Nephron progenitor cell (in vitro differentiated cells): ENCODE measurements around the gene NMRK1.
A peak's percentile ranks its signal among the peaks of the same experiment; 100 is the strongest.

Experiments
- DNase-seq: peaks from one replicate; pipeline ENCODE4 v3.0.0; 2021
- H3K27ac Mint-ChIP-seq: 2 replicates; pipeline ENCODE4 v1.8.0; 2021; ENCODE audit warnings: mild to moderate bottlenecking, moderate library complexity, mixed read lengths
- H3K27me3 Mint-ChIP-seq: 2 replicates; pipeline ENCODE4 v1.8.0; 2021; ENCODE audit warnings: mild to moderate bottlenecking, low read depth, mixed read lengths; ENCODE audit not compliant: poor library complexity
- H3K36me3 Mint-ChIP-seq: 2 replicates; pipeline ENCODE4 v1.8.0; 2021; ENCODE audit warnings: low read depth, mixed read lengths
- H3K4me1 Mint-ChIP-seq: 2 replicates; pipeline ENCODE4 v1.8.0; 2021; ENCODE audit warnings: mixed read lengths
- H3K4me3 Mint-ChIP-seq: 2 replicates; pipeline ENCODE4 v1.8.0; 2021; ENCODE audit warnings: mild to moderate bottlenecking, moderate library complexity, mixed read lengths
- H3K9me3 Mint-ChIP-seq: 2 replicates; pipeline ENCODE4 v1.8.0; 2021; ENCODE audit warnings: mild to moderate bottlenecking, moderate library complexity, mixed read lengths
- TF ChIP-seq, protein P1 (sequence below): fragments of 200-600 bp; sonication (generic); IDR thresholded peaks from 2 replicates; pipeline ENCODE4 v1.5.0; 2021; ENCODE audit warnings: antibody characterized with exemption

NMRK1 gene

DNA sequence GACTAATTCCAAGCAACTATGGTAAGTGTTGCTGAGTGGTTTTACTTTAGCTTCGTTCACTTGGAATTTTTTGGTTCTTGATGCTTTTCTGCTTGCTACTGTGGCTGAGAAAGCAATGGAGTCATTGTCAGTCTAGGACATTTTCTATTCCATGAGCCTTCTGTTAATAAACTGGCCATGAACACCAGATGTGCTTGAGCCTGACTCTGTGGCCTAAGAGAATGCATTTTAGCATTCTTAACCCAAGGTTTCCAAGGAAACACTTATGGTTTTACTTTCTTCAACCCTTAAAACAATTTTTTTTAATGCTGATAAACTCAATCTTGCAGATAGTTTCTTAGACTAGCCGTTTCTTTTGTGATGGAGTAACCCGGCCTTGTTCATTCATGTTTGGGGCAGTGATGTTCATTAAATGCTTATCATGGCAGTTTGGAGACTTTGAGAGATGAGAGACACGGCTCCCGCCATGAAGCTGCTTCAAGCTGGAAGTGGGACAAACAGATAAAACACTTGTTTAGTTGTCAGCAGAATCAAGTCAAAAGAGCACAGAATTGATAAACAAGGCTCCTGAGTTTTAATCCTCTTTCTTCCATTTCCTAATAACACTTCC is 42.8 kb upstream of the NMRK1 start:
- no peak for DNase-seq
- no peaks in the 10 kb centered on the region for H3K9me3 Mint-ChIP-seq
- no peak overlapping the region for H3K4me3 Mint-ChIP-seq
- no peak overlapping the region for H3K27ac Mint-ChIP-seq
- TF ChIP-seq, protein P1, sequence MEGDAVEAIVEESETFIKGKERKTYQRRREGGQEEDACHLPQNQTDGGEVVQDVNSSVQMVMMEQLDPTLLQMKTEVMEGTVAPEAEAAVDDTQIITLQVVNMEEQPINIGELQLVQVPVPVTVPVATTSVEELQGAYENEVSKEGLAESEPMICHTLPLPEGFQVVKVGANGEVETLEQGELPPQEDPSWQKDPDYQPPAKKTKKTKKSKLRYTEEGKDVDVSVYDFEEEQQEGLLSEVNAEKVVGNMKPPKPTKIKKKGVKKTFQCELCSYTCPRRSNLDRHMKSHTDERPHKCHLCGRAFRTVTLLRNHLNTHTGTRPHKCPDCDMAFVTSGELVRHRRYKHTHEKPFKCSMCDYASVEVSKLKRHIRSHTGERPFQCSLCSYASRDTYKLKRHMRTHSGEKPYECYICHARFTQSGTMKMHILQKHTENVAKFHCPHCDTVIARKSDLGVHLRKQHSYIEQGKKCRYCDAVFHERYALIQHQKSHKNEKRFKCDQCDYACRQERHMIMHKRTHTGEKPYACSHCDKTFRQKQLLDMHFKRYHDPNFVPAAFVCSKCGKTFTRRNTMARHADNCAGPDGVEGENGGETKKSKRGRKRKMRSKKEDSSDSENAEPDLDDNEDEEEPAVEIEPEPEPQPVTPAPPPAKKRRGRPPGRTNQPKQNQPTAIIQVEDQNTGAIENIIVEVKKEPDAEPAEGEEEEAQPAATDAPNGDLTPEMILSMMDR: no peak
- H3K27me3 Mint-ChIP-seq: peaks cover 5% of the 10 kb centered on the region
- peaks cover 9% of the 10 kb centered on the region for H3K4me1 Mint-ChIP-seq
- H3K36me3 Mint-ChIP-seq: no peaks in the 10 kb centered on the region

DNA sequence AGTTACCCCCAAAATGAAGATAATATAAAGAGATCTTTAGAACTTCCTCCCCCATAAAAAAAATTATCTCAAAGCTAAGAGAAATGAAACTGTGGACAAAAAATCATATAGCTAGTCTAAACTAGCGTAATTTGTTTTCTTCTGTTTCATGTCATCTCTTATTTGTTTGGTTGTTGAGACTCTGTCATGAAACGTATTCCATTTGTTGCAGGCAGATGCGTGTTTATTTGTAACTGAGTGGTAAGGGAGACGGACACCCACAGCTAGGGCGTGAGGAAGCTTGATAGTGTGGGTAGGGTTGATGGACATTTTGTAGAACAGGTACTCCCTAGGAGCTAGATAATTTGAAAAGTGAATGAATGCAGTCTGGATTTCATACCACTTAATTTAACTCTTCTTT is 42.2 kb upstream of the NMRK1 start:
- no peak overlapping the region for H3K4me3 Mint-ChIP-seq
- TF ChIP-seq, protein P1: no peak
- no peak overlapping the region for H3K27ac Mint-ChIP-seq

DNA sequence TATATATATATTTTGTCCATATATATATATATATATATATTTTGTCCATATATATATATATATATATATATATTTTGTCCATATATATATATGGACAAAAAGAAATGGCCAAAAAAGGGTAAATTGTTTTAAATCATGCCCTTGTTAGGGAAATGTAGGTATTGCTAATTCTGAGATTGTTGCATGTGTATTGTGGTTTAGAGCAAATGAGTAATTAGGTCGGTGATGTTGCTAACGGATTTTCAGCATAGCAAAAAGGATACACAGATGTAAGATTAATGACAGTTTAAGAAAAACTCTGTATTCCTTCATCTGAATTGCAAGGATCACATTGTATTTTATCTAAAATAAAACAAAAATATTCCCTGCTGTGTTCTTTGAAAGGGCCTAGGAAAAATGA is 40.6 kb upstream of the NMRK1 start:
- TF ChIP-seq, protein P1: no peak
- no peak for DNase-seq
- no peak overlapping the region for H3K27ac Mint-ChIP-seq
- H3K4me1 Mint-ChIP-seq: no peaks in the 10 kb centered on the region
- peaks cover 3% of the 10 kb centered on the region for H3K27me3 Mint-ChIP-seq
- no peaks in the 10 kb centered on the region for H3K9me3 Mint-ChIP-seq
- no peak overlapping the region for H3K4me3 Mint-ChIP-seq
- no peaks in the 10 kb centered on the region for H3K36me3 Mint-ChIP-seq

More for the DNA sequence above, 42.2 kb upstream of the NMRK1 start:
- H3K27me3 Mint-ChIP-seq: peaks cover 5% of the 10 kb centered on the region
- no peaks in the 10 kb centered on the region for H3K36me3 Mint-ChIP-seq
- peaks cover 9% of the 10 kb centered on the region for H3K4me1 Mint-ChIP-seq
- no peaks in the 10 kb centered on the region for H3K9me3 Mint-ChIP-seq
- DNase-seq: no peak

DNA sequence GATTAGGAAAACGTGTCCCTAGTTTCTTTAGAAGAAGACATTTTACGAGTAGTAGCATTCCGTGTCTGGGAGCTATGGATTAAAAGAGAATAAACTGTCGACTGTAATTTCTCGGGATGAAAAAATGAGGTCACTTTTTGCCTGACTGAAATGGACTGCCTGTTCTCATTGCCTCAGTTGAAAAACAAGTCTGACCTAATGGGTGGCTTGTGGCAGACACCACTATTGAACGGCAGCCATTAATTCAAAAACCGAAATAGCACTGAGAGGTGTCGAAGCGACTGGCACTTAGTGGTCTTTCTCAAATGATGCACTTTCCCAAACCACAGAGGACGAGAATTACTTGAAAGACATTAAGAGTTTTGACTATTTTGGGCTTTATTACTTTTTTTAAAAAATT is 35.7 kb upstream of the NMRK1 start:
- H3K9me3 Mint-ChIP-seq: no peaks in the 10 kb centered on the region
- TF ChIP-seq, protein P1: no peak
- no peak overlapping the region for H3K27ac Mint-ChIP-seq

DNA sequence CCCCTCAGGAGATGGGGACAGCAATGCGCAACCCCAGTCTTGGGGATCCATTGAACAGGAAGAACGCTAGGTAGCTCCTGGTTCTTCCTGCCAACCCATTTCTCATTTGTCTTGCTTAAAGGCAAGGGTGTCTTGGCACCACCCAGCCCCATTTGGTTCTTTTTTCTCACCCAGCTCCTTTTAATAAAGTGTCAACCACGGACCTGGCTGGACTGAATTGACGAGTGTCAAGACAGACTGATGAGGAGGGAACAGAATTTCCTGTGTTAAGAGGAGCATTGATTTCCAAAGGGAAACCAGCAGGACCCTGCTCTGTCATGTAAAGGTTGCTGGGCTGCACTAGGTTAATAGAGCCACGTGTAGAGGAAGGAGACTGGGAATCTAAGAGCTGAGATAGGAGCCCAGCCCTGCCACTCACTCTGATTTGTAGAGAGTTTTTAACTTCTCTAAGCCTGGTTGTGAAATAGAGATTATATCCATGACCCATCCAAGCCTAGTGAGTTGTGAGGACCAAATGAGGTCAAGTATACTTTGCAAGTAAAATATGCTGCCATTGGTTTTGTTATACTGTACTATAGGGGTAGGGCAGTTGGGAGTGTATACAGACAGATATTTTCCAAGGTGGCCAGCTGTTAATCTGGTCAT is 34.1 kb upstream of the NMRK1 start:
- H3K27ac Mint-ChIP-seq: no peak overlapping the region
- H3K27me3 Mint-ChIP-seq: no peaks in the 10 kb centered on the region
- TF ChIP-seq, protein P1: no peak
- DNase-seq: no peak
- no peak overlapping the region for H3K4me3 Mint-ChIP-seq
- no peaks in the 10 kb centered on the region for H3K4me1 Mint-ChIP-seq
- H3K36me3 Mint-ChIP-seq: no peaks in the 10 kb centered on the region
- H3K9me3 Mint-ChIP-seq: peaks cover 4% of the 10 kb centered on the region

More for the DNA sequence above, 35.7 kb upstream of the NMRK1 start:
- no peak for DNase-seq
- H3K27me3 Mint-ChIP-seq: no peaks in the 10 kb centered on the region
- no peak overlapping the region for H3K4me3 Mint-ChIP-seq
- H3K4me1 Mint-ChIP-seq: no peaks in the 10 kb centered on the region
- no peaks in the 10 kb centered on the region for H3K36me3 Mint-ChIP-seq

DNA sequence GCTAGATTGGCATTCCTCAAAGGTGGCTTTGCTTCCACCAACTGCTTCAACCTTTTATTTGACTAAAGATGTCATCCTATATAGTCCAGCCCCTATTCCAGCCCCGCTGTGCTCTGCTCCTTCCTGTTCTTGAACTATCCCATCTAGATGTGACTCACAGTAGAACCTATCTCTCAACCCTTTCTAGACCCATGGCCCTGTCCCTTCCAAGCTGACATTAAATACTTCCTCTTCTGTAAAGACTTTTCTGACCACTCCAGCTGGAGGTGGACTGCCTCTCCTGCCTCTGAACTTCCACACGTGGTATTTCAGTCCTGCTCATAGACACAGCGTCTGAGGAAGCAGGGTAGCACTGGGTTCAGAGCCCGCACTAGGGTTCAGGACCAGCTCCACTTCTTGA is 32.7 kb upstream of the NMRK1 start:
- no peak for DNase-seq
- Mint-ChIP-seq H3K36me3 (no peaks in the 10 kb centered on the region), H3K27me3 (no peaks in the 10 kb centered on the region), H3K4me1 (no peaks in the 10 kb centered on the region), H3K9me3 (peaks cover 4% of the 10 kb centered on the region), H3K27ac (peak overlapping the region; percentile 87), H3K4me3 (no peak overlapping the region)
- TF ChIP-seq, protein P1: no peak
